ENCODE data around the gene P2RY11. TPM values are rescaled to one million over a fixed set of nuclear protein-coding genes. Genes with fewer than 3 reads are reported as not detected.

Gene P2RY11, protein sequence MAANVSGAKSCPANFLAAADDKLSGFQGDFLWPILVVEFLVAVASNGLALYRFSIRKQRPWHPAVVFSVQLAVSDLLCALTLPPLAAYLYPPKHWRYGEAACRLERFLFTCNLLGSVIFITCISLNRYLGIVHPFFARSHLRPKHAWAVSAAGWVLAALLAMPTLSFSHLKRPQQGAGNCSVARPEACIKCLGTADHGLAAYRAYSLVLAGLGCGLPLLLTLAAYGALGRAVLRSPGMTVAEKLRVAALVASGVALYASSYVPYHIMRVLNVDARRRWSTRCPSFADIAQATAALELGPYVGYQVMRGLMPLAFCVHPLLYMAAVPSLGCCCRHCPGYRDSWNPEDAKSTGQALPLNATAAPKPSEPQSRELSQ
- total RNA-seq (2014; rRNA removed; shearing (Covaris generic)), result 5.5 and 11.1 TPM in 2 replicates

DNA sequence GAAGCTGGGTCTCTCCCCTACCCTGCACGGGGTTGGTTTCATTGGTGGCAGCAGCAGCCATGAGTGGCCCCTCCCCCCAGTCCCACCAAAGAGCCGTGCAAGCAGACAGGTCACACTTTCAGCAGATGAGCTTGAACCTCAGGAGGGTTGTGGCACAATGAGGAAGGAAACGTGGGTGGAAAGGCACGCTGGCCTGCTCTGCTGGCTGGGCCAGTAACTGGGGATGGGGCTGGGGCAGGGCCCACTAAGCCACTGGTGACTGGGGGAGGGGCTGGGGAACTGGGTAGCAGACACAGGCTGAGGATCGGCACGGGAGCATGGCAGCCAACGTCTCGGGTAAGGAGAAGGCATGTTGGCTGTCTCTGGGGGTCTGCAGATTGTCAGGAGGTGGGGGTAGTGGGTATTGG lies at the start of gene P2RY11:
Gene P2RY11 (plus strand): TSS at position 289 of the 407 bp plus-strand sequence. CDS start 29 bp downstream, at position 318.
- no peak for DNase-seq (ENCODE audit: low spot score)

GRCh38 chr19:10061717-10062310 lies 49.7 kb upstream of the P2RY11 start:
- no peak for DNase-seq (ENCODE audit: low spot score)

DNA sequence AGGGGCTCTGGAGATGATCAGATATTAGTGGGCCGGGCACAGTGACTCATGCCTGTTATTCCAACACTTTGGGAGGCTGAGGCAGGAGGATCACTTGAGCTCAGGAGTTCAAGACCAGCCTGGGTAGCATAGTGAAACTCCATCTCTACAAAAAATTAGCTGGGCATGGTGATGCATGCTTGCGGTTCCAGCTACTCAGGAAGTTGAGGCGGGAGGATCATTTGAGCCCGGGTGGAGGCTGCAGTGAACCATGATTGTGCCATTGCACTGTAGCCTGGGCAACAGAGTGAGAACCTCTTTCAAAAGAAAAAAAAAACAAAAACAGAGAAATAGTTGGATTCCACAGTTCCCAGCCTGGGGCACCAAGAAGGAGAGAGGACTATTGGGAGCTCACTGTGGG lies 43.3 kb upstream of the P2RY11 start:
- DNase-seq (ENCODE audit: low spot score), result no peak

DNA sequence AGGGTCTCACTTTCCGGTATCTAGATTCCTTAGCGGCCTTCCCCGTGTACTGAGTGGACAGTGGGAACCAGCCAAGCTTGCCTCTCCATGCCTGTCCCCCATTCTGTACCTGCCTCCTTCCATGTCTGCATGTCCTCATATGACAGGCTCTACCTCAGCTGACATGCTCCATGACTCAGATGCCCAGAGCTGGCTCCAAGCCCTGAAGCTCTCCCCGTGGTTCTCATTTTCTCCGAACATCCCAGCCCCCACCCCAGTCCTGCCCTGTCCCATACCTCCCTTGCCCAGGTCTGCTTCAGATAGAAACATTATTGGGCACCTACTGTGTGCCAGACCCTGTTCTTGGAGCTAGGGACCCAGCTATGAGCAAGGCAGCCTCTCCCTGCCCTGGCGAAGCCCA lies 42.4 kb upstream of the P2RY11 start:
- no peak for DNase-seq (ENCODE audit: low spot score)

- no peak for DNase-seq (ENCODE audit: low spot score)
These were observed 40.6 kb upstream of the P2RY11 start for GRCh38 chr19:10070730-10071446.

- peak; percentile 41 for DNase-seq (ENCODE audit: low spot score)
These were observed 37.3 kb upstream of the P2RY11 start for GRCh38 chr19:10074153-10074552.

GRCh38 chr19:10076535-10076934 lies 35.0 kb upstream of the P2RY11 start:
- no peak for DNase-seq (ENCODE audit: low spot score)

DNA sequence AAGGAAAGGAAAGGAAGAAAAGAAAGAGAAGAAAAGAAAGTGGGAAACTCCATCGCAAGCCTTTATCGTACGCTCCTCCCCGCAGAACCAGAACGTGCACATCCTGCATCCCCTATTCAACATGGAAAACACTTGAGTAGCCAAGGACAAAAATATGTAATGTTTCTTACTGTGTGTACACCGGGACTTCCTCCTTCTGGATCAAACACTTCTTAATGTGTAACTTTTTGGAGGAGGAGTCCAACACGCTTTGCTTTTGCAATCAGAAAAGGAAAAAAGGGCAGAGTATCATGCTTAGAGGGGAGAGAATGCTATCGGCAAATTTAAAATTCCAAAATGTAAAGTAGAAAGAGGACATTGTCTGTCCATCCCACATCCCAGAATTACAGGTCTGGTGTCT lies 33.2 kb upstream of the P2RY11 start:
- DNase-seq (ENCODE audit: low spot score), result no peak

DNA sequence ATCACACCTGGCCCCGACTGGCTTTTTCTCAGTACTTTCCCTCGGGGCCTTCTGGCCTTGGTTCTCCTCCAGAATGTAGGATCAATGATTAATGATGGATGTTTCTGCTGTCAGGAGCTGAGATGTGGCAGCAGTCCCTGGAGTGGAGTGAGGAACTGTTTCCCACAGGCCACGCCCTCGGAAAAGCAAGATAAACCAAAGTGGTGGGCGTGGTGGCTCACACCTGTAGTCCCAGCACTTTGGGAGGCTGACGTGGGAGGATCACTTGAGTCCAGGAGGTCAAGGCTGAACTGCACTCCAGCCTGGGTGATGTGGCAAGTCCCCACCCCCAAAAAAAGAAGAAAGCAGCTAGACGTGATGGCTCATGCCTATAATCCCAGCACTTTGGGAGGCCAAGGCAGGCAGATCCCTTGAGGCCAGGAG lies 32.5 kb upstream of the P2RY11 start:
- DNase-seq (ENCODE audit: low spot score), result no peak

- DNase-seq (ENCODE audit: low spot score), result no peak
These were observed 27.6 kb upstream of the P2RY11 start for GRCh38 chr19:10083911-10084310.

DNA sequence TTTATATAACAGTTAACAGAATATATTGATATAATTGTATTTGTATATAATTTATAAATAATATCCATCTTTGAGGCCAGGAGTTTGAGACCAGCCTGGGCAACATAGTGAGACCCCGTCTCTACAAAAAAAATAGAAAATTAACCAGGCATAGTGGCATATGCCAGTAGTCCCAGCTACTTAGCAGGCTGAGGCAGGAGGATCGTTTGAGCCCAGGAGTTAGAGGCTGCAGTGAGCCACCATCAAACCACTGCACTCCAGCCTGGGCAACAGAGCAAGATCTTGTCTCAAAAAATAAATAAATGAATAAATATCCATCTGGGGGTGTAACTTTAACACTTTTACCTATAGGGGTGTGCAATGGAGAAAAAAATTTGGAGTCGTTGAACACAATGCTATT lies 26.7 kb upstream of the P2RY11 start:
- DNase-seq (ENCODE audit: low spot score), result no peak

GRCh38 chr19:10085641-10086590 lies 25.6 kb upstream of the P2RY11 start, which contains the start of gene SHFL:
TSS of gene SHFL (plus strand) at chr19:10086317. CDS start at chr19:10086428, 111 bp downstream.
- peak; percentile 39 for DNase-seq (ENCODE audit: low spot score)

- DNase-seq (ENCODE audit: low spot score), result no peak
These were observed 24.8 kb upstream of the P2RY11 start for GRCh38 chr19:10086591-10087192.

DNA sequence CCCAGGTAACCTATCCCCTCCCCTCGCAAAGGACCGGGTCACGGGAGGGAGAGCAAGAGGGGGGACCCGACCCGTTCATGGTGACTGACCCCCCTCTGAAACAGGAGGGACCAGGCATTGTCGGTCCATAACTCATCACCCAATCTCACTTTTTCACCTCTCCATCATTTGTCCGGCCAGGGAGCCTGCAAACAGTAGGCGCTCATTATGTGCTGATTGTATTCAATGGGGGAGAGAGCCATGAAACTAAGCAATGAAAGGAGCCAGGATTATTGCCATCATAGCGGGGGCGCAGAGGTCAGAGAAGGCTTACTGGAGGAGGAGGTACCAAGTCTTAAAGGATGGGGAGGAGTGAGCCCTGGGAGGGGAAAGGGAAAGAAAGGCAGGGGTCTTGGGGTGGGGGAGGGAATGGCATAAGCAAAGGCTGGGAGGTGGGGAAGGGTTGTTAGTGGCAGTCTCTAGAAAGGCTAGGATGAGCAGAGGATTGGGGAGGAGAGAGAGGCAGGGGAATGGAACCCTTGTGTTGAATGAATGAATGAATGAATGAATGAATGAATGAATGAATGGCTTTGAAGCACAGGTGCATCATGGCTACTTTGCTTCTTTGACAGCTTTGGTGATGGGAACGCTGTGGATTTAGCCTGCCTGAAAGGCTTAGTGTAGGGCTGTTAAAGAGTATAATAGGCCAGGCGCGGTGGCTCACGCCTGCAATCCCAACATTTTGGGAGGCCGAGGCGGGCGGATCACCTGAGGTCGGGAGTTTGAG lies 24.0 kb upstream of the P2RY11 start:
- no peak for DNase-seq (ENCODE audit: low spot score)

- no peak for DNase-seq (ENCODE audit: low spot score)
These were observed 22.4 kb upstream of the P2RY11 start for GRCh38 chr19:10088949-10089554.

DNA sequence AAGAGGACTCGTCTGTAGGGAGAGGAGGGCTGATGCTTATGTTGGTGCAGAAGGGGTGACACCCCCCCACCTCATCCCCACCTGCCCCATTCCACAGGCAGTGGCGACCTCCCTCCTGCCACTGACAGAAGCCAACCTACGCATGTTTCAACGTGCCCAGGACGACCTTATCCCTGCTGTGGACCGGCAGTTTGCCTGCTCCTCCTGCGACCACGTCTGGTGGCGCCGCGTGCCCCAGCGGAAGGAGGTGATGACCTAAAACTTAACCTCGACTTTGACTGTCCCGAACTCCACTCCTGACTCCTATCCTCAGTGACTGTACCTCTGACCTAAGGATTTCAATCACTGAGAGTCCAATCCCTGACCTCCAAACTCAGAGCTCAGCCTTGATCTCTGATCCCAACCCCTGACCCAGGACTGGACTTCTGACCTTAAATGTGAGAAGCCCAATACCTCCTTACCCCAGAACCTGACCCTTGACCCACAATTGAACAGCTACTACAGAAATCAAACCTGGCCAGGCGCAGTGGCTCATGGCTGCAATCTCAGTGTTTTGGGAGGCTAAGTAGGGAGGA lies 21.6 kb upstream of the P2RY11 start:
- no peak for DNase-seq (ENCODE audit: low spot score)

GRCh38 chr19:10091370-10091687 lies 20.2 kb upstream of the P2RY11 start:
- no peak for DNase-seq (ENCODE audit: low spot score)

DNA sequence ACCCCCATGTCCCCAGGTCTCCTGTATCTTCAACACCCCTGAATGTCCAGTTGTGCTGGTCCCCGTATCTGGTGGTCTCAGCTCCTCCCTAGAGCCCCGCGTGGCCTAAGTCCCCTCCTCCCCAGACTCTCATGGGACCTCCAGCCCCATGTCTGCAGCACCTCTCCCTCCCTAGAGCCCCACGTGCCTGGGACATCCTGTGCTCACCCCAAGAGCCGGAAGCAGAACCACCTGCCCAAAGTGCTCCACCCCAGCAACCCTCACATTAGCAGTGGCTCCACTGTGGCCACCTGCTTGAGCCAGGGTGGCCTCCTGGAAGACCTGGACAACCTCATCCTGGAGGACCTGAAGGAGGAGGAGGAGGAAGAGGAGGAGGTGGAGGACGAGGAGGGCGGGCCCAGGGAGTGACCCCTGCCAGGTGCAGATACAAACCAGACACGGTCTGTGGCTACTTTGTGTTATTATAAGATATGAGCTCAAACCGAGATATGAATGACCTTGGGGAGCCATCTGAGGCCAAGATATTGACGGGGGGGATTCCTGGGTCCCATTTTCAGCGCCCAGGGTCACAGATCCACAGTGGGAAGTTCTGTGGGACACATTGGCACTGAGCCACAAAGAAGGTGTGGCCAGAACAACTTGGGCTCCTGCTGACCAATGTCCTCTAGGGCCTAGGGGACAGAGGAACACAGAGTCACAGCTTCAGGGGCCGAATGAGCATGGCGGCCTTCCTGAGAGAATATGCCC lies 19.4 kb upstream of the P2RY11 start:
- no peak for DNase-seq (ENCODE audit: low spot score)

Data from HT-29 (cell line).